ENCODE results near the gene DNAJB5. TPM values are rescaled to one million over a fixed set of nuclear protein-coding genes. Genes with fewer than 3 reads are reported as not detected.
"Not testable (repeated sequence)": the region's sequence is repeated elsewhere in the genome, so short reads cannot be mapped to it uniquely, and the experiment has no call there.

DNAJB5 gene
- 100 to 1,000 TPM in 2 of 4 donors, 10 to 100 TPM in 2; 46.8 to 125 (median 96.8) TPM for total RNA-seq

- TF ChIP-seq EP300 (IDR thresholded peaks at IDR 0.05): no peak
- TF ChIP-seq CTCF (IDR thresholded peaks at IDR 0.05): no peak
- peak; percentile 80 for TF ChIP-seq POLR2AphosphoS5 (IDR thresholded peaks at IDR 0.05)
- peak; percentile 98 for TF ChIP-seq POLR2A (IDR thresholded peaks at IDR 0.05)
- H3K4me1 ChIP-seq: peaks cover 8 to 30% (median 10%) of the 10 kb centered on the region in 3 donors
- H3K27ac ChIP-seq: peak within 1 kb of the TSS in 3 of 4 donors; percentile 76 to 99 (median 96)
- H3K9me3 ChIP-seq: no peaks in the 10 kb centered on the region
- 0% methylated on average over 12 of the region's 65 CpGs; no CpG with 5 or more reads in 1 of the 2 donors for WGBS, 2 donors (ENCODE audit: low coverage in 1 of 2)
- peak; percentile 92 for ATAC-seq
- H3K4me3 ChIP-seq: peak within 1 kb of the TSS; percentile 47 to 96
- no peaks in the 10 kb centered on the region for H3K36me3 ChIP-seq
- H3K27me3 ChIP-seq: no peaks in the 10 kb centered on the region
Observed at GRCh38 chr9:34989003-34989945, at the start of gene DNAJB5. Gene DNAJB5 (plus strand): TSS chr9:34989745. CDS start chr9:34990631, 886 bp downstream.

- not testable (repeated sequence) for H3K9me3 ChIP-seq
Observed at GRCh38 chr9:34939989-34940388, 49.6 kb upstream of the DNAJB5 start.

GRCh38 chr9:34948451-34948850 is 41.1 kb upstream of the DNAJB5 start:
- H3K4me1 ChIP-seq: no peaks in the 10 kb centered on the region
- no peak for ATAC-seq
- peaks cover 4% of the 10 kb centered on the region for H3K27me3 ChIP-seq
- no peaks in the 10 kb centered on the region for H3K9me3 ChIP-seq
- no peak overlapping the region for H3K27ac ChIP-seq
- H3K4me3 ChIP-seq: no peak overlapping the region
- WGBS, 2 donors (ENCODE audit: low coverage in 1 of 2): 92% methylated on average over 2 of the region's 2 CpGs; no CpG with 5 or more reads in 1 of the 2 donors
- TF ChIP-seq EP300 (IDR thresholded peaks at IDR 0.05): no peak
- TF ChIP-seq POLR2AphosphoS5 (IDR thresholded peaks at IDR 0.05): no peak
- no peak for TF ChIP-seq POLR2A (IDR thresholded peaks at IDR 0.05)
- no peak for TF ChIP-seq CTCF (IDR thresholded peaks at IDR 0.05)
- H3K36me3 ChIP-seq: no peaks in the 10 kb centered on the region

More at GRCh38 chr9:34939989-34940388, 49.6 kb upstream of the DNAJB5 start:
- H3K27ac ChIP-seq, H3K4me1 ChIP-seq, H3K27me3 ChIP-seq, H3K36me3 ChIP-seq, ATAC-seq, H3K4me3 ChIP-seq: not testable (repeated sequence)

- Histone ChIP-seq H3K9me3 (no peaks in the 10 kb centered on the region), H3K36me3 (no peaks in the 10 kb centered on the region), H3K4me1 (peaks cover 0 to 13% (median 4%) of the 10 kb centered on the region in 3 donors), H3K27ac (no peak overlapping the region), H3K4me3 (no peak overlapping the region), H3K27me3 (peaks cover 25% of the 10 kb centered on the region)
- WGBS, 2 donors (ENCODE audit: low coverage in 1 of 2): 69 to 80% methylated on average over 1 to 2 of the region's 2 CpGs
- no peak for ATAC-seq
- TF ChIP-seq EP300 (IDR thresholded peaks at IDR 0.05): no peak
- no peak for TF ChIP-seq POLR2A (IDR thresholded peaks at IDR 0.05)
- TF ChIP-seq POLR2AphosphoS5 (IDR thresholded peaks at IDR 0.05): no peak
- TF ChIP-seq CTCF (IDR thresholded peaks at IDR 0.05): no peak
Observed at GRCh38 chr9:34954225-34954624, 35.3 kb upstream of the DNAJB5 start.

- not testable (repeated sequence) for H3K9me3 ChIP-seq, H3K4me3 ChIP-seq, H3K27ac ChIP-seq, ATAC-seq, H3K36me3 ChIP-seq
- Histone ChIP-seq H3K4me1 (peaks cover 0 to 13% (median 4%) of the 10 kb centered on the region in 3 donors), H3K27me3 (peaks cover 42% of the 10 kb centered on the region)
- 67 to 85% methylated on average over 3 to 4 of the region's 7 CpGs for WGBS, 2 donors (ENCODE audit: low coverage in 1 of 2)
Observed at GRCh38 chr9:34956066-34956465, 33.5 kb upstream of the DNAJB5 start.

GRCh38 chr9:34956648-34957047 is 32.9 kb upstream of the DNAJB5 start:
- Histone ChIP-seq H3K27me3 (peaks cover 44% of the 10 kb centered on the region), H3K4me3 (no peak overlapping the region), H3K9me3 (no peaks in the 10 kb centered on the region), H3K4me1 (peaks cover 0 to 13% (median 4%) of the 10 kb centered on the region in 3 donors), H3K36me3 (no peaks in the 10 kb centered on the region), H3K27ac (no peak overlapping the region)
- TF ChIP-seq CTCF (IDR thresholded peaks at IDR 0.05): no peak
- TF ChIP-seq POLR2A (IDR thresholded peaks at IDR 0.05): no peak
- TF ChIP-seq EP300 (IDR thresholded peaks at IDR 0.05): no peak
- no peak for TF ChIP-seq POLR2AphosphoS5 (IDR thresholded peaks at IDR 0.05)
- WGBS, 2 donors (ENCODE audit: low coverage in 1 of 2): 71 to 94% methylated on average over 4 of the region's 4 CpGs
- ATAC-seq: no peak
